Stomach (tissue), 9 donors: ENCODE data around the gene DCBLD2. TPM values are rescaled to one million over a fixed set of nuclear protein-coding genes. Genes with fewer than 3 reads are reported as not detected.

Experiments used
- DNase-seq, 2 donors: peaks; one replicate each; pipeline versions ENCODE4 v3.0.0 to v3.0.0-alpha.2; 2013 to 2019
- H3K27ac ChIP-seq, 5 donors: fragments of 200-600 bp in 4 of 5; sonication (generic) in 4 of 5; one replicate each; pipeline ENCODE4 v1.5.1; 2013 to 2019; ENCODE audit warnings: mild to moderate bottlenecking in 1 of 5, moderate library complexity in 1 of 5
- H3K27me3 ChIP-seq, 3 donors: fragments of 200-600 bp; sonication (generic); one replicate each; pipeline ENCODE4 v1.5.1; 2017 to 2019; ENCODE audit warnings: mixed run types in 1 of 3
- H3K36me3 ChIP-seq, 4 donors: fragments of 200-600 bp; sonication (generic); 1 replicate in 3 of 4; 2 replicates in 1 of 4; pipeline ENCODE4 v1.5.1; 2016 to 2019
- H3K4me1 ChIP-seq, 4 donors: fragments of 200-600 bp; sonication (generic); one replicate each; pipeline ENCODE4 v1.5.1; 2016 to 2019
- H3K4me3 ChIP-seq, 4 donors: fragments of 200-600 bp; sonication (generic) in 3 of 4; one replicate each; pipeline ENCODE4 v1.5.1; 2016 to 2019; ENCODE audit warnings: mild to moderate bottlenecking in 1 of 4
- H3K9me3 ChIP-seq, 4 donors: fragments of 200-600 bp; sonication (generic); one replicate each; pipeline ENCODE4 v1.5.1; 2016 to 2019
- EP300 ChIP-seq: sonication (generic); formaldehyde crosslinking; IDR thresholded peaks from one replicate; pipeline ENCODE4 v1.6.1; 2017; ENCODE audit warnings: antibody characterized with exemption
- POLR2A ChIP-seq, 4 donors: fragments of 450-650 bp; IDR thresholded peaks; one replicate each; pipeline ENCODE4 v1.6.1; 2016; ENCODE audit warnings: antibody characterized with exemption in 4 of 4, control low read depth in 2 of 4, mild to moderate bottlenecking in 1 of 4, moderate library complexity in 1 of 4
- POLR2AphosphoS5 ChIP-seq, 3 donors: sonication (generic); formaldehyde crosslinking; IDR thresholded peaks; one replicate each; pipeline ENCODE4 v1.6.1; 2016; ENCODE audit warnings: antibody characterized with exemption in 3 of 3
- WGBS, 5 donors: extraction: QIAGEN DNeasy Blood & Tissue Kit in 3 of 5; methylation state at CpG; one replicate each; pipeline versions ENCODE4 v1.1.5 to v1.1.7; 2013 to 2018; 5-methylcytosine and 5-hydroxymethylcytosine counted together
- intact Hi-C: fragments of 100-400 bp; cut with DNase I; formaldehyde crosslinking; loops from one replicate; pipeline ENCODE4 v1.15.1; 2023; ENCODE audit warnings: low total_unique reads
- polyA plus RNA-seq, 3 donors: library from polyadenylated mRNA; stranded (reverse); fragments of 200-250 nt; gene quantifications; one replicate each; pipeline ENCODE4 v1.2.3, GENCODE V29; 2013
- total RNA-seq, 5 donors: library from RNA; depleted of rRNA; stranded (reverse); fragments of >200 nt; gene quantifications; one replicate each; pipeline versions ENCODE4 v1.1.0 to v1.2.3, GENCODE V29; 2014 to 2016
- TF ChIP-seq, protein P1 (sequence below), 7 experiments: fragments of 450-650 bp in 4 of 7; fragments of 200-600 bp in 3 of 7; sonication (generic) in 3 of 7; IDR thresholded peaks; one replicate each; pipeline ENCODE4 v1.5.1; 2016 to 2019; ENCODE audit warnings: antibody characterized with exemption in 7 of 7, control low read depth in 2 of 7, mild to moderate bottlenecking in 1 of 7
- donor health status: healthy with polysubstance abuse.
- donor health status: Bipolar disorder and iron deficiency.
- donor health status: healthy.

Gene DCBLD2
- total and polyA plus RNA-seq, 8 donors, result 2.3 to 77.1 (median 29.6) TPM

DNA sequence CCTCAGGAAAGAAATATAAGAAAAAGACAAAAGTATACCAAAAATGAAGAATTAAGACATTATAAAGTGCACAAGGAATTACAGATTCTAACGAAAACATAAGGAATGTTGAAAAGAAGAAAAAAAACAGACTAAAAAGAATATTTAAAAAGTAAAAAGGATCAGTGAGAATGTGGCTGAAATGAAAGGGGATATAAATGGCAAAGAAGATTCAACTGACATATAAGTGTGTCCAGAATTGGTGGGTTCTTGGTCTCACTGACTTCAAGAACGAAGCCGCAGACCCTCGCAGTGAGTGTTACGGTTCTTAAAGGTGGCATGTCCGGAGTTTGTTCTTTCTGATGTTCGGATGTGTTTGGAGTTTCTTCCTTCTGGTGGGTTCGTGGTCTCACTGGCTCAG is 44.8 kb downstream of the DCBLD2 start:
- Histone ChIP-seq H3K36me3 (peaks cover 0 to 27% (median 22%) of the 10 kb centered on the region in 4 donors), H3K4me1 (peaks cover 0 to 6% (median 0%) of the 10 kb centered on the region in 4 donors), H3K9me3 (peaks cover 0 to 40% (median 17%) of the 10 kb centered on the region in 4 donors), H3K4me3 (no peak overlapping the region), H3K27ac (no peak overlapping the region), H3K27me3 (no peaks in the 10 kb centered on the region)
- 83 to 97% (median 95%) methylated on average over 8 of the region's 8 CpGs for WGBS, 5 donors
- DNase-seq, result no peak
- intact Hi-C loops, result no loop called here
- TF ChIP-seq, protein P1, sequence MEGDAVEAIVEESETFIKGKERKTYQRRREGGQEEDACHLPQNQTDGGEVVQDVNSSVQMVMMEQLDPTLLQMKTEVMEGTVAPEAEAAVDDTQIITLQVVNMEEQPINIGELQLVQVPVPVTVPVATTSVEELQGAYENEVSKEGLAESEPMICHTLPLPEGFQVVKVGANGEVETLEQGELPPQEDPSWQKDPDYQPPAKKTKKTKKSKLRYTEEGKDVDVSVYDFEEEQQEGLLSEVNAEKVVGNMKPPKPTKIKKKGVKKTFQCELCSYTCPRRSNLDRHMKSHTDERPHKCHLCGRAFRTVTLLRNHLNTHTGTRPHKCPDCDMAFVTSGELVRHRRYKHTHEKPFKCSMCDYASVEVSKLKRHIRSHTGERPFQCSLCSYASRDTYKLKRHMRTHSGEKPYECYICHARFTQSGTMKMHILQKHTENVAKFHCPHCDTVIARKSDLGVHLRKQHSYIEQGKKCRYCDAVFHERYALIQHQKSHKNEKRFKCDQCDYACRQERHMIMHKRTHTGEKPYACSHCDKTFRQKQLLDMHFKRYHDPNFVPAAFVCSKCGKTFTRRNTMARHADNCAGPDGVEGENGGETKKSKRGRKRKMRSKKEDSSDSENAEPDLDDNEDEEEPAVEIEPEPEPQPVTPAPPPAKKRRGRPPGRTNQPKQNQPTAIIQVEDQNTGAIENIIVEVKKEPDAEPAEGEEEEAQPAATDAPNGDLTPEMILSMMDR (IDR thresholded peaks at IDR 0.05), result no peak

DNA sequence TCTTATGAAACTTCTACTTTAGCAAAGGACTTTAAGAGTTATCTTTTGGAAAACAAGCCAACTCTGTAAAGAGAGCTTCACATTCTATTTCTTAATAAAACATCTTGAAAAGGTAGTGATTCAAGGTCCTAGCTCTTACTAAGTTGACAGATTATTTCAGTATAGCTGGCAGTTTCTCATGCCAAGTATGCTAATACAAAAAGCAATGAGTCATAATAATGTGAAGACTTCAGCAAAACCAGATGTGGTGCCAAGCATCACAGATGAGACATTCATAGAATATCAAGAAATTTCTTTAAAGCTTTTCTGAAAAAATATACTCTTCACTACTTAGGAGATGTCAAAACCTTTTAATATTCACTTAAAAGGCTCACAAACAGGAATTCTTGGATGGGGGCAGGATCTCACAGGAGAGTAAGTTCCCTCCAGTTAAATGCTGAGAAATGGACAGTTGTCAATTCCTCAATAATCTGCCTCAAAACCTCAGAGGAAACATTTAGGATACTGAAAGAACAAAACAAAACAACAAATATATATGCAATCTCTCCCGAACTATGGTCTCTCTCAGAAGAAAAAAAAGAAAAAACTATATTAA is 45.6 kb downstream of the DCBLD2 start:
- DNase-seq, result peak in 1 of 2 donors; percentile 8
- Histone ChIP-seq H3K9me3 (peaks cover 0 to 40% (median 17%) of the 10 kb centered on the region in 4 donors), H3K4me3 (no peak overlapping the region), H3K27me3 (no peaks in the 10 kb centered on the region), H3K36me3 (peaks cover 0 to 27% (median 22%) of the 10 kb centered on the region in 4 donors), H3K4me1 (peaks cover 0 to 6% (median 0%) of the 10 kb centered on the region in 4 donors), H3K27ac (no peak overlapping the region)
- TF ChIP-seq POLR2AphosphoS5 (IDR thresholded peaks at IDR 0.05) (no peak), POLR2A (IDR thresholded peaks at IDR 0.05) (no peak), EP300 (no peak)
- TF ChIP-seq, protein P1 (IDR thresholded peaks at IDR 0.05), result no peak
- 83 to 92% (median 90%) methylated on average over 1 of the region's 1 CpG for WGBS, 5 donors
- intact Hi-C loops, result no loop called here

DNA sequence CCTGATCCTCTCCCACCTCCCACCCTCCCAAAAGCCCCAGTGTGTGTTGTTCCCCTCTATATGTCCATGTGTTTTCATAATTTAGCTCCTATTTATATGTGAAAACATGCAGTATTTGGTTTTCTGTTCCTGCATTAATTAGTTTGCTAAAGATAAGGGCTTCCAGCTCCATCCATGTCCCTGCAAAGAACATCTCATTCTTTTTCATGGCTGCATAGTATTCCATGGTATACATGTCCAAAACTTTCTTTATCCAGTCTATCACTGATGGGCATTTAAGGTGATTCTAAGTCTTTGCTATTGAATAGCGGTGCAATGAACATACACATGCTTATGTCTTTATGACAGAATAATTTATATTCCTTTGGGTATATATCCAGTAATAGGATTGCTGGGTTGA is 53.4 kb downstream of the DCBLD2 start:
- 90 to 98% (median 97%) methylated on average over 1 of the region's 1 CpG for WGBS, 5 donors
- H3K9me3 ChIP-seq, result peaks cover 0 to 4% (median 0%) of the 10 kb centered on the region in 4 donors
- TF ChIP-seq EP300, result no peak
- TF ChIP-seq POLR2A (IDR thresholded peaks at IDR 0.05), result no peak
- no peak for TF ChIP-seq POLR2AphosphoS5 (IDR thresholded peaks at IDR 0.05)
- TF ChIP-seq, protein P1 (IDR thresholded peaks at IDR 0.05), result no peak
- intact Hi-C loops, result no loop called here
- H3K36me3 ChIP-seq, result peaks cover 0 to 18% (median 11%) of the 10 kb centered on the region in 4 donors
- no peaks in the 10 kb centered on the region for H3K4me1 ChIP-seq
- no peaks in the 10 kb centered on the region for H3K27me3 ChIP-seq
- H3K4me3 ChIP-seq, result no peak overlapping the region
- DNase-seq, result no peak
- no peak overlapping the region for H3K27ac ChIP-seq

DNA sequence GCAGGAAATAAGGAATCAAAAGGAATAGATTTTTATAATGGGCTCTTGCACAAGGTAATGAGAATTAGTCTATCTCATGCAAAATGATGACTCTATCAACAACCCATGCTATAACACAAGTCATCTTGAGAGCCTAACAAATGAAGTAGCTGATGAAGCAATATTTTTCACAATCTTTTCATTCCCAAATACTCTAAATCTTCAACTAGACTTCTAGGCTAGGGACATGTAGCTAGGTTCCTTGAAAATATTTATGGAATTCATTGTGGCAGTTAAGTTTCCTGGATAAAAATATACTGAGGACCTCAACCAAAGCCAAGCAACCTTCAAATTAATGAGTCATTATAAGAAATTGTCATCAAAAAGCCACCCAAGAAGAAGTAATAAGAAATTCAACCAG is 55.4 kb downstream of the DCBLD2 start:
- Histone ChIP-seq H3K4me3 (no peak overlapping the region), H3K36me3 (peaks cover 0 to 18% (median 11%) of the 10 kb centered on the region in 4 donors), H3K9me3 (peaks cover 0 to 4% (median 0%) of the 10 kb centered on the region in 4 donors), H3K27ac (no peak overlapping the region), H3K27me3 (no peaks in the 10 kb centered on the region), H3K4me1 (no peaks in the 10 kb centered on the region)
- no peak for DNase-seq
- intact Hi-C loops, result no loop called here
- TF ChIP-seq POLR2AphosphoS5 (IDR thresholded peaks at IDR 0.05) (no peak), POLR2A (IDR thresholded peaks at IDR 0.05) (no peak), EP300 (no peak)
- TF ChIP-seq, protein P1 (IDR thresholded peaks at IDR 0.05), result no peak
